Mesenchymal stem cell (in vitro differentiated cells and primary cell): ENCODE measurements around the gene TMEM108.
"Not testable (repeated sequence)": the region's sequence is repeated elsewhere in the genome, so short reads cannot be mapped to it uniquely, and the experiment has no call there.

Experiments used
- DNase-seq: peaks from one replicate; pipeline ENCODE4 v3.0.0-alpha.2; 2013
- H2AFZ ChIP-seq: one replicate; pipeline ENCODE4 v1.6.1; 2013; ENCODE audit warnings: low read depth, mild to moderate bottlenecking, control low read depth, inconsistent platforms, low read length, moderate library complexity
- H2AK5ac ChIP-seq: 2 replicates; pipeline ENCODE4 v1.6.1; 2013; ENCODE audit warnings: low read length, moderate library complexity, mild to moderate bottlenecking, inconsistent platforms; ENCODE audit not compliant: severe bottlenecking
- H2BK120ac ChIP-seq: one replicate; pipeline ENCODE4 v1.6.1; 2013; ENCODE audit warnings: low read depth, mild to moderate bottlenecking, inconsistent platforms, low read length, moderate library complexity
- H2BK12ac ChIP-seq, 2 experiments: one replicate each; pipeline ENCODE4 v1.6.1; 2013; ENCODE audit warnings: inconsistent platforms in 2 of 2, low read length in 2 of 2, mild to moderate bottlenecking in 2 of 2, moderate library complexity in 2 of 2, control low read depth in 1 of 2
- H2BK15ac ChIP-seq: one replicate; pipeline ENCODE4 v1.6.1; 2013; ENCODE audit warnings: mild to moderate bottlenecking, low read depth, inconsistent platforms; ENCODE audit not compliant: poor library complexity, severe bottlenecking
- H2BK5ac ChIP-seq: 2 replicates; pipeline ENCODE4 v1.6.1; 2013; ENCODE audit warnings: low read depth, mild to moderate bottlenecking, low read length, control low read depth, inconsistent platforms; ENCODE audit not compliant: poor library complexity, severe bottlenecking
- H3K14ac ChIP-seq, 2 experiments: one replicate each; pipeline ENCODE4 v1.6.1; 2013; ENCODE audit warnings: inconsistent platforms in 2 of 2, low read length in 2 of 2, control low read depth in 1 of 2, mild to moderate bottlenecking in 1 of 2, moderate library complexity in 1 of 2
- H3K18ac ChIP-seq, 2 experiments: one replicate each; pipeline ENCODE4 v1.6.1; 2013; ENCODE audit warnings: inconsistent platforms in 2 of 2, low read length in 2 of 2, control low read depth in 1 of 2, low read depth in 1 of 2, mild to moderate bottlenecking in 1 of 2
- H3K23ac ChIP-seq, 2 experiments: one replicate each; pipeline ENCODE4 v1.6.1; 2013; ENCODE audit warnings: inconsistent platforms in 2 of 2, low read length in 2 of 2, mild to moderate bottlenecking in 2 of 2, moderate library complexity in 2 of 2, control low read depth in 1 of 2
- H3K27ac ChIP-seq: 2 replicates; pipeline ENCODE4 v1.5.1; 2013; ENCODE audit warnings: mild to moderate bottlenecking, moderate library complexity, low read length, control low read depth, inconsistent platforms; ENCODE audit not compliant: poor library complexity, severe bottlenecking
- H3K27me3 ChIP-seq, 2 experiments: 2 replicates each; pipeline versions ENCODE4 v1.6.1 to v1.7.0; 2013; ENCODE audit warnings: low read length in 2 of 2, mild to moderate bottlenecking in 2 of 2, moderate library complexity in 2 of 2, control low read depth in 1 of 2, inconsistent platforms in 1 of 2; ENCODE audit not compliant: control insufficient read depth in 1 of 2, insufficient read depth in 1 of 2
- H3K36me3 ChIP-seq, 2 experiments: 2 replicates each; pipeline versions ENCODE4 v1.6.1 to v1.7.0; 2013; ENCODE audit warnings: low read length in 2 of 2, control low read depth in 1 of 2, inconsistent platforms in 1 of 2, low read depth in 1 of 2, mild to moderate bottlenecking in 1 of 2; ENCODE audit not compliant: insufficient read depth in 2 of 2, control insufficient read depth in 1 of 2
- H3K4ac ChIP-seq, 2 experiments: one replicate each; pipeline ENCODE4 v1.6.1; 2013; ENCODE audit warnings: inconsistent platforms in 2 of 2, low read length in 2 of 2, mild to moderate bottlenecking in 2 of 2, moderate library complexity in 2 of 2, control low read depth in 1 of 2, low read depth in 1 of 2
- H3K4me1 ChIP-seq: 2 replicates; pipeline ENCODE4 v1.6.1; 2013; ENCODE audit warnings: low read depth, low read length, control low read depth; ENCODE audit not compliant: control insufficient read depth, insufficient read depth
- H3K4me2 ChIP-seq: 2 replicates; pipeline ENCODE4 v1.6.1; 2013; ENCODE audit warnings: low read length, mild to moderate bottlenecking, inconsistent platforms; ENCODE audit not compliant: poor library complexity, severe bottlenecking
- H3K4me3 ChIP-seq, 2 experiments: 2 replicates each; pipeline versions ENCODE4 v1.5.1 to v1.7.0; 2013; ENCODE audit warnings: low read length in 2 of 2, mild to moderate bottlenecking in 2 of 2, control low read depth in 1 of 2, low read depth in 1 of 2; ENCODE audit not compliant: insufficient read depth in 1 of 2
- H3K79me1 ChIP-seq: replicated peaks from 2 replicates; pipeline ENCODE4 v1.6.1; 2013; ENCODE audit warnings: mild to moderate bottlenecking, control low read depth, low read length, inconsistent platforms; ENCODE audit not compliant: poor library complexity, severe bottlenecking
- H3K9ac ChIP-seq: 2 replicates; pipeline ENCODE4 v1.7.0; 2013; ENCODE audit warnings: mild to moderate bottlenecking, low read length, moderate library complexity
- H3K9me3 ChIP-seq: 2 replicates; pipeline ENCODE4 v1.7.0; 2013; ENCODE audit warnings: mild to moderate bottlenecking, low read length; ENCODE audit not compliant: control insufficient read depth
- H4K8ac ChIP-seq: one replicate; pipeline ENCODE4 v1.6.1; 2013; ENCODE audit warnings: inconsistent platforms, mild to moderate bottlenecking, low read length, moderate library complexity
- H4K91ac ChIP-seq: one replicate; pipeline ENCODE4 v1.6.1; 2013; ENCODE audit warnings: mild to moderate bottlenecking, low read length, inconsistent platforms
- WGBS: methylation state at CpG from one replicate; pipeline ENCODE4 v1.1.7; 2013; ENCODE audit warnings: mixed read lengths; 5-methylcytosine and 5-hydroxymethylcytosine counted together

Gene TMEM108

DNA sequence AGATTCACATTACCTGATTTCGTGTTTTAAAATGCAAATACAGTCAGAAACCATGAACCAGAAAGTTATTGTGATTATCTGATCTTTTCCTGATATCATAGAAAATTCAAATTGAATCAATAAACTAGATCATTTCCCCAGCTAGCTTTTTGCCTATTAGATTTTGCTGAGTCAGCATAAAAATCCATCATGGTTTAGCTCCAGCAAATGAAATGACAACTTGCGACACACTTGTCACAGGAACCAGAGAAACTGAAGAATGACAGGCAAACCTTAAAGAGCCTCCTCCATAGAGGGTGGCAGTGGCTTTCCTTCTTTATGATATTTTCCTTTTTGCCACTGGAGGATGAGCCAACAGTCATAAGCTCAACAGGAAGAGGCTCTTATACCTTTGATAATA, 30.6 kb upstream of the TMEM108 start:
- no peak overlapping the region for H3K23ac ChIP-seq
- no peak overlapping the region for H2BK120ac ChIP-seq
- WGBS = 100% methylated on average over 1 of the region's 2 CpGs
- H4K91ac ChIP-seq = no peak overlapping the region
- no peaks in the 10 kb centered on the region for H3K36me3 ChIP-seq
- no peaks in the 10 kb centered on the region for H3K4me1 ChIP-seq
- H2BK12ac ChIP-seq = no peak overlapping the region
- no peak overlapping the region for H3K27ac ChIP-seq
- H3K27me3 ChIP-seq = no peaks in the 10 kb centered on the region
- no peak overlapping the region for H3K9ac ChIP-seq
- no peak overlapping the region for H2BK5ac ChIP-seq
- no peak overlapping the region for H3K14ac ChIP-seq
- H3K79me1 ChIP-seq = no peaks in the 10 kb centered on the region
- no peak for DNase-seq
- no peak overlapping the region for H3K18ac ChIP-seq
- no peak overlapping the region for H2BK15ac ChIP-seq
- no peak overlapping the region for H3K4me3 ChIP-seq
- H4K8ac ChIP-seq = no peak overlapping the region
- H3K4ac ChIP-seq = no peak overlapping the region
- H2AFZ ChIP-seq = no peak overlapping the region
- H3K9me3 ChIP-seq = peaks cover 5% of the 10 kb centered on the region
- no peak overlapping the region for H3K4me2 ChIP-seq
- no peak overlapping the region for H2AK5ac ChIP-seq

DNA sequence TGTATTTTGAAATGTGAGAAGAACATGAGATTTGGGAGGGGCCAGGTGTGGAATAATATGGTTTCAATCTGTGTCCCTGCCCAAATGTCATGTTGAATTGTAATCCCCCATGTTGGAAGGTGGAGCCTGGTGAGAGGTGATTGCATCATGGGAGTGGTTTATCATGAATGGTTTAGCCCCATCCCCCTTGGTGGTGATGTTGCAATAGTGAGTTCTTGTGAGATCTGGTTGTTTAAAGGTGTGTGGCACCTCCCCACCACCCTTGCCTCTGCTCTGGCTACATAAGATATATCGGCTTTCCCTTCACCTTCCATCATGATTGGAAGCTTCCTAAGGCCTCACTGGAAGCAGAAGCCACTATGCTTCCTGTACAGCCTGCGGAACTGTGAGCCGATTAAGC, 23.9 kb upstream of the TMEM108 start:
- H3K4ac ChIP-seq = no peak overlapping the region
- WGBS = 88% methylated on average over 3 of the region's 3 CpGs
- H4K8ac ChIP-seq = no peak overlapping the region

DNA sequence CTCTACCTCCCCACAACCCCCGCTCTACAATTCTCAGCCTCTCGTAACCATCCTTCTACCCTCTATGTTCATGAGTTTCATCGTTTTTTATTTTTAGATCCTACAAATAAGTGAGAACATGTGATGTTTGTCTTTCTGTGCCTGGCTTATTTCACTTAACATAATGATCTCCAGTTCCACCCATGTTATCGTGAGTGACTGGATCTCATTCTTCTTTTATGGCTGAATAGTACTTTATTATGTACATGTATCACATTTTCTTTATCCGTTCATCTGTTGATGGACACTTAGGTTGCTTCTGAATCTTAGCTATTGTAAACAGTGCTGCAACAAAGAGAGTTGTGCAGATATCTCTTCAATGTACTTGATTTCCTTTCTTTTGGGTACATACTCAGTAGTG, 22.6 kb upstream of the TMEM108 start:
- H3K4me3 ChIP-seq, H3K79me1 ChIP-seq, H2BK12ac ChIP-seq, H3K36me3 ChIP-seq, H3K9me3 ChIP-seq, H4K91ac ChIP-seq, H2BK15ac ChIP-seq, H3K27me3 ChIP-seq, H2AK5ac ChIP-seq, H3K4me2 ChIP-seq, H3K27ac ChIP-seq, H3K4me1 ChIP-seq, H4K8ac ChIP-seq, H3K4ac ChIP-seq, DNase-seq, H3K23ac ChIP-seq, H2BK120ac ChIP-seq, H2AFZ ChIP-seq, H3K9ac ChIP-seq, H3K14ac ChIP-seq, H2BK5ac ChIP-seq, H3K18ac ChIP-seq: not testable (repeated sequence)
- no CpG with 5 or more reads among the region's 5 CpGs for WGBS

More for the DNA sequence above, 23.9 kb upstream of the TMEM108 start:
- Histone ChIP-seq H3K9ac (no peak overlapping the region), H3K36me3 (no peaks in the 10 kb centered on the region), H2AK5ac (no peak overlapping the region), H3K4me1 (no peaks in the 10 kb centered on the region), H2AFZ (no peak overlapping the region), H3K23ac (no peak overlapping the region), H3K27ac (no peak overlapping the region), H2BK5ac (no peak overlapping the region), H3K9me3 (no peaks in the 10 kb centered on the region), H2BK15ac (no peak overlapping the region), H3K18ac (no peak overlapping the region), H2BK12ac (no peak overlapping the region), H3K14ac (no peak overlapping the region), H3K4me2 (no peak overlapping the region), H3K27me3 (no peaks in the 10 kb centered on the region), H2BK120ac (no peak overlapping the region), H4K91ac (no peak overlapping the region), H3K4me3 (no peak overlapping the region), H3K79me1 (no peaks in the 10 kb centered on the region)
- no peak for DNase-seq

DNA sequence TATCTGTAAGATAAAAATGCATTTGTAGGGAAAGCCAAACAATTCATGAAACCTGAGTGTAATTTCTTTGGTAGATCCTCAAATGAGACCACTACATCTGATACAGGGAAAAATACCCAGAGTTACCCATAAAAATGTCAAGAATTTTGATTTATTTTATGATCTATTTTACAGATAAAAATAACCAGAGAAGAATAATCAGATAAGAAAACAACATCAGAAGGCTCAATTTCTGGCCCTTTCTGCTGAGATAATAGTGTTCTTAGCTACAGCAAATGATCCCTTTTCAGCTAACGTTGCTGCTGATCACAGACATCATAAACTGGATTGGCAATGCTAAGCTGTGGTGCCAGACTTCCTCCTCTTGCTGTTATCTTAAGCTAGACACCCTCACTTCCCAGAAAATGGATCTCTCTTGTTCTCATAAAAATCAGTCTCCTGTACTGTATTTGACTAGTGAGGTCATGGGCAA, 21.3 kb upstream of the TMEM108 start:
- peaks cover 0 to 5% of the 10 kb centered on the region in 2 experiments for H3K27me3 ChIP-seq
- no peak overlapping the region for H2AK5ac ChIP-seq
- H2BK12ac ChIP-seq = no peak overlapping the region
- H3K18ac ChIP-seq = no peak overlapping the region
- H3K4me1 ChIP-seq = no peaks in the 10 kb centered on the region
- 20% methylated on average over 1 of the region's 1 CpG for WGBS
- no peaks in the 10 kb centered on the region for H3K79me1 ChIP-seq
- no peak overlapping the region for H2BK5ac ChIP-seq
- no peaks in the 10 kb centered on the region for H3K36me3 ChIP-seq
- H2BK120ac ChIP-seq = no peak overlapping the region
- no peak overlapping the region for H4K8ac ChIP-seq
- DNase-seq = no peak
- H3K23ac ChIP-seq = no peak overlapping the region
- no peak overlapping the region for H3K14ac ChIP-seq
- no peaks in the 10 kb centered on the region for H3K9me3 ChIP-seq
- H2BK15ac ChIP-seq = no peak overlapping the region
- no peak overlapping the region for H4K91ac ChIP-seq
- H3K4me3 ChIP-seq = no peak overlapping the region
- H3K4ac ChIP-seq = no peak overlapping the region
- H3K9ac ChIP-seq = no peak overlapping the region
- no peak overlapping the region for H2AFZ ChIP-seq
- H3K27ac ChIP-seq = no peak overlapping the region
- no peak overlapping the region for H3K4me2 ChIP-seq
